Measurements from ENCODE around the gene NUP160. TPM values are rescaled to one million over a fixed set of nuclear protein-coding genes. Genes with fewer than 3 reads are reported as not detected.

Gene NUP160
- total and polyA plus RNA-seq, 2 of the 8 experiments (the other 6 are each of a cell fraction or from before 2014, with no cell fraction given) = 44.6 to 100 TPM

DNA sequence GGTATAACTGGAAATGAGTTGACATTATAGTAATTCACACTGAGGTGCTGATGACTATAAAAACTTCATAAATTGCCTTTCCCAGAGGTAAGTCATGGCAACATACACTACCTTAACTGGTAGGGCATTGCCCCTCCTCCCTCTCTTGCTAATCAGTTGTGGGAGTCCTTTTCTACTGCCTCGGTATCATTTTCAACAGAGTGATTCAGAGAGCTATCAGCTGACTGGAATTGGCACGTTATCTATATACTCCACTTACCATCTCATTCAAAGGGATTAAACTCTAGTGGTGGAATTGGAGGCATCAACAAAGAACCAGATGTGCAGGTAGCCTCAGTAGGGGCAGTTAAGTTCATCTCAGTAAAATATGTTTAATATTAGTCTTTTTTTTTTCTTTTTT is 8.0 kb upstream of the NUP160 start (continued):
- TF ChIP-seq, protein P1, sequence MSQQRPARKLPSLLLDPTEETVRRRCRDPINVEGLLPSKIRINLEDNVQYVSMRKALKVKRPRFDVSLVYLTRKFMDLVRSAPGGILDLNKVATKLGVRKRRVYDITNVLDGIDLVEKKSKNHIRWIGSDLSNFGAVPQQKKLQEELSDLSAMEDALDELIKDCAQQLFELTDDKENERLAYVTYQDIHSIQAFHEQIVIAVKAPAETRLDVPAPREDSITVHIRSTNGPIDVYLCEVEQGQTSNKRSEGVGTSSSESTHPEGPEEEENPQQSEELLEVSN (IDR thresholded peaks at IDR 0.05) = no peak
- TF ChIP-seq RXRA (IDR thresholded peaks at IDR 0.05; ENCODE audit: insufficient read depth, low read depth, low read length) = no peak
- TF ChIP-seq RBBP5 (IDR thresholded peaks at IDR 0.05; ENCODE audit: borderline replicate concordance, low read depth, low read length) = no peak
- TF ChIP-seq CREB1 (IDR thresholded peaks at IDR 0.05) = no peak
- TF ChIP-seq SP4 (IDR thresholded peaks at IDR 0.05; ENCODE audit: low read length) = no peak
- TF ChIP-seq NRF1 (IDR thresholded peaks at IDR 0.05; ENCODE audit: low read depth, low read length) = no peak
- TF ChIP-seq HDAC6 (IDR thresholded peaks at IDR 0.05; ENCODE audit: low read depth, low read length) = no peak
- TF ChIP-seq, protein P2, sequence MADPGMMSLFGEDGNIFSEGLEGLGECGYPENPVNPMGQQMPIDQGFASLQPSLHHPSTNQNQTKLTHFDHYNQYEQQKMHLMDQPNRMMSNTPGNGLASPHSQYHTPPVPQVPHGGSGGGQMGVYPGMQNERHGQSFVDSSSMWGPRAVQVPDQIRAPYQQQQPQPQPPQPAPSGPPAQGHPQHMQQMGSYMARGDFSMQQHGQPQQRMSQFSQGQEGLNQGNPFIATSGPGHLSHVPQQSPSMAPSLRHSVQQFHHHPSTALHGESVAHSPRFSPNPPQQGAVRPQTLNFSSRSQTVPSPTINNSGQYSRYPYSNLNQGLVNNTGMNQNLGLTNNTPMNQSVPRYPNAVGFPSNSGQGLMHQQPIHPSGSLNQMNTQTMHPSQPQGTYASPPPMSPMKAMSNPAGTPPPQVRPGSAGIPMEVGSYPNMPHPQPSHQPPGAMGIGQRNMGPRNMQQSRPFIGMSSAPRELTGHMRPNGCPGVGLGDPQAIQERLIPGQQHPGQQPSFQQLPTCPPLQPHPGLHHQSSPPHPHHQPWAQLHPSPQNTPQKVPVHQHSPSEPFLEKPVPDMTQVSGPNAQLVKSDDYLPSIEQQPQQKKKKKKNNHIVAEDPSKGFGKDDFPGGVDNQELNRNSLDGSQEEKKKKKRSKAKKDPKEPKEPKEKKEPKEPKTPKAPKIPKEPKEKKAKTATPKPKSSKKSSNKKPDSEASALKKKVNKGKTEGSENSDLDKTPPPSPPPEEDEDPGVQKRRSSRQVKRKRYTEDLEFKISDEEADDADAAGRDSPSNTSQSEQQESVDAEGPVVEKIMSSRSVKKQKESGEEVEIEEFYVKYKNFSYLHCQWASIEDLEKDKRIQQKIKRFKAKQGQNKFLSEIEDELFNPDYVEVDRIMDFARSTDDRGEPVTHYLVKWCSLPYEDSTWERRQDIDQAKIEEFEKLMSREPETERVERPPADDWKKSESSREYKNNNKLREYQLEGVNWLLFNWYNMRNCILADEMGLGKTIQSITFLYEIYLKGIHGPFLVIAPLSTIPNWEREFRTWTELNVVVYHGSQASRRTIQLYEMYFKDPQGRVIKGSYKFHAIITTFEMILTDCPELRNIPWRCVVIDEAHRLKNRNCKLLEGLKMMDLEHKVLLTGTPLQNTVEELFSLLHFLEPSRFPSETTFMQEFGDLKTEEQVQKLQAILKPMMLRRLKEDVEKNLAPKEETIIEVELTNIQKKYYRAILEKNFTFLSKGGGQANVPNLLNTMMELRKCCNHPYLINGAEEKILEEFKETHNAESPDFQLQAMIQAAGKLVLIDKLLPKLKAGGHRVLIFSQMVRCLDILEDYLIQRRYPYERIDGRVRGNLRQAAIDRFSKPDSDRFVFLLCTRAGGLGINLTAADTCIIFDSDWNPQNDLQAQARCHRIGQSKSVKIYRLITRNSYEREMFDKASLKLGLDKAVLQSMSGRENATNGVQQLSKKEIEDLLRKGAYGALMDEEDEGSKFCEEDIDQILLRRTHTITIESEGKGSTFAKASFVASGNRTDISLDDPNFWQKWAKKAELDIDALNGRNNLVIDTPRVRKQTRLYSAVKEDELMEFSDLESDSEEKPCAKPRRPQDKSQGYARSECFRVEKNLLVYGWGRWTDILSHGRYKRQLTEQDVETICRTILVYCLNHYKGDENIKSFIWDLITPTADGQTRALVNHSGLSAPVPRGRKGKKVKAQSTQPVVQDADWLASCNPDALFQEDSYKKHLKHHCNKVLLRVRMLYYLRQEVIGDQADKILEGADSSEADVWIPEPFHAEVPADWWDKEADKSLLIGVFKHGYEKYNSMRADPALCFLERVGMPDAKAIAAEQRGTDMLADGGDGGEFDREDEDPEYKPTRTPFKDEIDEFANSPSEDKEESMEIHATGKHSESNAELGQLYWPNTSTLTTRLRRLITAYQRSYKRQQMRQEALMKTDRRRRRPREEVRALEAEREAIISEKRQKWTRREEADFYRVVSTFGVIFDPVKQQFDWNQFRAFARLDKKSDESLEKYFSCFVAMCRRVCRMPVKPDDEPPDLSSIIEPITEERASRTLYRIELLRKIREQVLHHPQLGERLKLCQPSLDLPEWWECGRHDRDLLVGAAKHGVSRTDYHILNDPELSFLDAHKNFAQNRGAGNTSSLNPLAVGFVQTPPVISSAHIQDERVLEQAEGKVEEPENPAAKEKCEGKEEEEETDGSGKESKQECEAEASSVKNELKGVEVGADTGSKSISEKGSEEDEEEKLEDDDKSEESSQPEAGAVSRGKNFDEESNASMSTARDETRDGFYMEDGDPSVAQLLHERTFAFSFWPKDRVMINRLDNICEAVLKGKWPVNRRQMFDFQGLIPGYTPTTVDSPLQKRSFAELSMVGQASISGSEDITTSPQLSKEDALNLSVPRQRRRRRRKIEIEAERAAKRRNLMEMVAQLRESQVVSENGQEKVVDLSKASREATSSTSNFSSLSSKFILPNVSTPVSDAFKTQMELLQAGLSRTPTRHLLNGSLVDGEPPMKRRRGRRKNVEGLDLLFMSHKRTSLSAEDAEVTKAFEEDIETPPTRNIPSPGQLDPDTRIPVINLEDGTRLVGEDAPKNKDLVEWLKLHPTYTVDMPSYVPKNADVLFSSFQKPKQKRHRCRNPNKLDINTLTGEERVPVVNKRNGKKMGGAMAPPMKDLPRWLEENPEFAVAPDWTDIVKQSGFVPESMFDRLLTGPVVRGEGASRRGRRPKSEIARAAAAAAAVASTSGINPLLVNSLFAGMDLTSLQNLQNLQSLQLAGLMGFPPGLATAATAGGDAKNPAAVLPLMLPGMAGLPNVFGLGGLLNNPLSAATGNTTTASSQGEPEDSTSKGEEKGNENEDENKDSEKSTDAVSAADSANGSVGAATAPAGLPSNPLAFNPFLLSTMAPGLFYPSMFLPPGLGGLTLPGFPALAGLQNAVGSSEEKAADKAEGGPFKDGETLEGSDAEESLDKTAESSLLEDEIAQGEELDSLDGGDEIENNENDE (IDR thresholded peaks at IDR 0.05; ENCODE audit: insufficient replicate concordance, low read length) = no peak
- TF ChIP-seq KDM4A (IDR thresholded peaks at IDR 0.05; ENCODE audit: low read depth, low read length, severe bottlenecking) = no peak
